HG03354 (cell line): ENCODE data around the gene CHST15.

Source experiments
- ATAC-seq: cut with Tn5 transposase; IDR thresholded peaks from one replicate; pipeline ENCODE4 v1.9.1; 2021; ENCODE audit warnings: mild to moderate bottlenecking; ENCODE audit not compliant: unreplicated experiment, poor library complexity, severe bottlenecking

CHST15 gene, protein sequence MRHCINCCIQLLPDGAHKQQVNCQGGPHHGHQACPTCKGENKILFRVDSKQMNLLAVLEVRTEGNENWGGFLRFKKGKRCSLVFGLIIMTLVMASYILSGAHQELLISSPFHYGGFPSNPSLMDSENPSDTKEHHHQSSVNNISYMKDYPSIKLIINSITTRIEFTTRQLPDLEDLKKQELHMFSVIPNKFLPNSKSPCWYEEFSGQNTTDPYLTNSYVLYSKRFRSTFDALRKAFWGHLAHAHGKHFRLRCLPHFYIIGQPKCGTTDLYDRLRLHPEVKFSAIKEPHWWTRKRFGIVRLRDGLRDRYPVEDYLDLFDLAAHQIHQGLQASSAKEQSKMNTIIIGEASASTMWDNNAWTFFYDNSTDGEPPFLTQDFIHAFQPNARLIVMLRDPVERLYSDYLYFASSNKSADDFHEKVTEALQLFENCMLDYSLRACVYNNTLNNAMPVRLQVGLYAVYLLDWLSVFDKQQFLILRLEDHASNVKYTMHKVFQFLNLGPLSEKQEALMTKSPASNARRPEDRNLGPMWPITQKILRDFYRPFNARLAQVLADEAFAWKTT

GRCh38 chr10:124092860-124093773, at the start of gene CHST15:
Gene CHST15, minus strand, starts transcription at chr10:124093598. Its CDS starts 47,386 bp downstream, at chr10:124046212.
- ATAC-seq: no peak

GRCh38 chr10:124142960-124143359, 49.6 kb upstream of the CHST15 start:
- ATAC-seq: no peak

DNA sequence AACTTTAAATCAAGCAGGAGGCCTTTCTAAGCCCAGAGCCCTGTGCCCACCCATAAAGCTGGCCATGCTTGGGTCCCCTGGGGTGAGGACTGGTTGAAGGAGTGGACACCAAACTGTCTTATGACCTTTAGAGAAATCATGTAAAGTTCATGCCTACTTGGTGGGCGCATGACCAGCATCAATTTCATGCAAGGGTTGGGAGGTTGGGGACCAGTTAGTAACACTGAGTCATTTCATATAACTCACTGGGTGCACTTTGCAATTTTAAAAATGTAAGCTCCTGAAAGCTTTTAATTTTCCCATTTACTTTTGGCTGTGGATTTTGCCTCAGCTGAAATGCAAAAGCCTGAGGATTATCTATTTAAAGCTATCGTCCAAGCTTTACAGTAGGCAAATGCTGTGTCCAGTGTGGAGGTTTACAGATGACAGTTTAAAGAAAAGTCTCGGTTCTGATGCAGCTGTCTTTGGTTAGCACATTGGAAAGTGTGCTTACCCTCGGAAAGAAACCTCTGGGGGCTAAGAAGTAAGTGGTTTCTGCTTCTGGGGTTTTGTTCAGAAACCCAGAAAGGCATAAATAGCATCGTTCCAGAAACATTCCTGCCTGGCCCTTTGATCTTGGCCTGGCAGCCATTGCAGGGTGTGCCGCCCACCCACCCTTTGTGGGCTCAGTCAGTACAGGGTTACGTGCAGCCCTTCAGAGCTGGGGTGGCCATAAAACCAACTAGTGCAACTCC, 48.8 kb upstream of the CHST15 start:
- ATAC-seq: no peak

DNA sequence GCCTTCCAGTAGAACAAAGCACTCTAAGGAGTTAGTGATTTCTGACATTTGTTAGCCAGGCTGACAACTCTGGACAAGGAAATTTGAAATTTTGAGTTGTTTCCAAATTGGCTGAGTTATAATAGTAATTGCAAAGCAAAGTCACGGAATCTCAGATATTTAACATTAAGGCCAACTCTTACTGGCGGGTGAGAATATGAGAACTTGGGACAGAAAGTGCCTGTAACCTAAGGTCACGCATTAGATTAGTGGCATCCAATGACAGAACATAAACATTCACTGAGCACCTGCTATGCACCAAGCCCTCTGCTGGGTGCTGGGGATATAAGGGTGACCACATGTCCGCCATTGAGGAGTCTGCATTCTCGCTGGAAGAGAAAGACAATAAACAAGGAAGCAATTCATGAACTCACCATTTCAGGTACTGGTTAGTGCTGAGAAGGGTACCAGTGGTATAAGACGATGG, 45.5 kb upstream of the CHST15 start:
- no peak for ATAC-seq

DNA sequence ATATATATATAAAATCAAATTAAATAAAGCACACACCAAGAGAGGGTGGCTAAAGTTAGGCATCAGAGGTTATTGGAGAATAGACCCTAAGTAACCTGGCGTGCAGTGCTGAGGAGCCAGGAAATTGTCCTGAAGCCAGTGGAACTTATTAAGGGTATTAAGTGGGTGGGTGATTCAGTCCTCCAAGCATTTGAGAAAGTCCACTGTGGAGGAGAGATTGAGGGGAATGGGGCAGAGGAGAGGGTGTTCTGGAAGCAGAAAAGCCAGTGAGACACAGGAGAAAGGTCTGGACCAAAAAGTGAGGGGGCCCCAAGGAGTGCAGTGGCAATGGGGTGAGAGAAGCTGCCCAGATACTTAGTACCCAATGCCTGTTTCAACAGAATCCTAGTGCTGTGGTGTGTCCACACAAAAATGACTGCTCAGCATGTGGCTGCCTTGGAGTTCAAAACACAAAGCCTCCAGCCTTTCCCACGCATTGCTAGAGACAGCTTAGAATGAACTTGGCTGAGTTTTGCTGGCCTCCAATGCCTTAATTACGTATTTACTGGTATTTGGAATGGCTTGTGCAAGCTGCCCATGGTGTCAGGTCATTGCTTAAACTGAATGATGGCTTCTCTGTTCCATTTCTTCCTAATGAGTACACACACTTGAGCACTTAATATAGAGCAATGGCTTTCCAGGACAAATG, 44.9 kb upstream of the CHST15 start:
- no peak for ATAC-seq

GRCh38 chr10:124134251-124134893, 41.0 kb upstream of the CHST15 start:
- ATAC-seq: no peak

DNA sequence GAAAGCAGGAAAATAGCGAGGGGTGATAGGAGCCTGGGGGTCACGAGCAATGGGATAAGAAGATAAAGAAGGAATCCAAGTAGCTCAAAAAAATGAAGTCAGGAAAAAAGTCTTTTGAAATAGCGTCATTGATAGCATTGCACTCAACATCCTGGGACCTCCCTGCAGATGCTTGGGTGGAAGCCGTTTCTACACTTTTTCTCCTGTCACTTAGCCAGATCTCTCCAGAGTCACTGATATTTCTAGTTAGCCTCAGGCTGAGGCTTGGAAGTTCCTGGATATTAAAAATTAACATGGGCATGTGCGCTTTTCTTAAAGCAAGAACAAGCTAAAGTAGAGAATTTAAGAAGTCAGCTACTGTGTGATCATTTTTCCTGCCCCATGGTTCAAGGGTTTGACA, 39.5 kb upstream of the CHST15 start:
- ATAC-seq: no peak

DNA sequence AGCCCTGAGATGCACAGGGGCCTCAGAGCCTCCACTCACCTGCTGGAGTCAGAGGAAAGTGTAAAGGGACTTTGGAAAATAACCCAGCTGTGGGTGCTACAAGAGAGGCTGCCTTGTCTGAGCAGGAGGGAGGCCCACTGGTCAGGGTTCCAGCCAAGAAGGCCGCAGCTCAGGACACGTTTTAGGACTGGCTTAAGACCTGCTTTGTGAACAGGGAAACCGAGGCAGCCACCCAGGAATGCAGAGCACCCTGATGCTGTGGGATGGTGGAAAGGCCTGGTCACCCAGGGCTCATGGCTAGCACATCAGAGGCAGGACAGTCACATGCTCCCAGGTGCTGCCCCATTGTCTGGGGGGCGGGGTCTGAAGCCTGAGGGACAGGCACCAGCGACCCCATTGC, 38.9 kb upstream of the CHST15 start:
- no peak for ATAC-seq

GRCh38 chr10:124131172-124131571, 37.8 kb upstream of the CHST15 start:
- ATAC-seq: no peak

- ATAC-seq: no peak
These were observed 37.0 kb upstream of the CHST15 start for GRCh38 chr10:124130198-124130900.

DNA sequence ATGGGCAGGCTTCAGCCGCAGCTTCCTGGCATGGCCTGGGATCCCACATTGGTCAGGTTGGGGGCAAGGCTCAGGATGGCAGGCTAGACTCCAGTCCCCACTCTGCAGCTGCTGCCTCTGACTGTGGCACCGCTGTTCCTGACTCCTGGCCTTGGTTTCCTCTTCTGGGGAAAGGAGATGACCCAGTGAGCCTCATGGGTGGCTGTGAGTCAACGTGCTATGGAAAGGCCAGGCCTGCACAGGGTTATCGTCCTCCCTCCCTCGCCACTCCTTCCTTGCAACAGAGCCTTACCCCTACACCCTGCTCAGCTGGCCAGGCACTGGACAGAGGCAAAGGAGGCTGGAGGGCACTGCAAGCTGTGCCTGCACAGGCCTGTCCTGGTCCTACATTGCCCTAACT, 36.1 kb upstream of the CHST15 start:
- ATAC-seq: no peak

DNA sequence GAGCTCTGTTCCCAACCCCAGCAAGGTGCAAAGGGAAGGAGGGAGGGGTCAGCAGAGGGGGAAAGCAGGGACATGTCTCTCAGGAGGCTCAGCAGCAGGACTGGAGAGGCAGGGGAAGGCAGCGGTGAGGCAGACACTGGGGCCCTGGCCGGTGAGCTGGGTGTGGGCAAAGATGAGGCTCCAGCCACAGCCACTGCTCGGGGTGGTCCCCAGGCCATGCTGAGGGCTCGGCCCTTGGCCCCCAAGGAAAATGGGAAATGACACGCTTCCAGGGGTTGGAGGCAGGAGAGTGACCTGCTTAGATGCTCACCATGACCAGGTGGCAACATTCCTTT, 35.4 kb upstream of the CHST15 start:
- no peak for ATAC-seq

DNA sequence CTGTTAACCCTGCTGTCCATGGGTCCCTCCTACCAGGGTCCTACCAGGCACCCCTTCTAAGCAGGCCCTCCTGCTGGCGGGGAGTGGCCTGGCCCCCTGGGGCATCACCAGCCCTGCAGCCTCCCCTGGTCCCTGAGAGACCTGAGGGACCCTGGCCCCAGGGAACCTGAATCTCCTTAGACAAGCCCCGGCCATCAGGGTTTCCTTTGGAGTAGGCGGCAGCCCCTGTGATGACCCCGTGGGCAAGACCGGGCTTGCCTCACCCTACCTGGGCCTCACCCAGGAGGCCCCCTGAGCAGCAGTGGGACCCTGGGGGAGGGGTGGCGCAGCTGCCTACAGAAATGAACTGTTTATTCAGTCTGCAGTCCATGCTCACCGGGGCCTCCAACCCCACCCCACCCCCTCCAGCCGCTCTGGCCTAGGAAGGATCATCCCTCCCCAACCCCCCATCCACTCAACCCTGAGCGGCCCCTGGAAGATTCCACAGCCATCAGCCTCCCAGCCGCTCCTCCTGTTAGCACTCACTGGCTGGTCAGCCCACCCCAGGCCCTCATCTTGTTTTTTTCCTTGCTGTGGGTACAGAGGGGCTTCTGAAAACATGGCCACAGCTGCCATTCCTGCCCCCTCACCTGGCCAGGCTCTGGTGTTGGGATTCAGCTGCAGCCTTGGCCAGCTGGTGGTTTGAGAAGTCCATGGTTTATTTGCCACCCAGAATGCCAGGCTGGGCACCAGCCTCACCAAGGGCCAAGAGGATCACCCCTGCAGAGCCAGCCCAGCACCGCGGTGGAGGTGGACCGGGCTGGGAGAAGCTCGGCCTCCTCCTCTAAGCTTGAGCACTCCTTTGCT, 34.8 kb upstream of the CHST15 start:
- ATAC-seq: no peak

DNA sequence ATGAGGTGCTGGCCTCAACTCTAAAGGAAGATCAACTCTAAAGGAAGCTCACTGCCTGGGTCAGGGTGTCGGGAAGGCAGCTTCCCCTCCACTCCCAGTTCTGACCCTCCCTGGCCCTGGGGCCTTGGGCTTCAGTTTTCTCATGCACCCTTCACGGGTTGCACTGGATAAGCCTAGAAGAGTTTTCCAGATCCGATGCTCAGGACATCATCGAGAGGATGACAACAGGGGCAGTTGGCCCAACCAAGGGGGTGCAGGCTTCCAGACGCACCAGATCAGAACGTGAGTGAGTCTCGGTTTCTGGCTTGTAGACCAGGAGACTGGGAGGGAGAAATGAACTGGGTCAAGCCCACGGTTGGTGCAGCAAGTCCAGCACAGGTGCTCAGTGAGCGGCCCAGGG, 34.2 kb upstream of the CHST15 start:
- ATAC-seq: no peak

DNA sequence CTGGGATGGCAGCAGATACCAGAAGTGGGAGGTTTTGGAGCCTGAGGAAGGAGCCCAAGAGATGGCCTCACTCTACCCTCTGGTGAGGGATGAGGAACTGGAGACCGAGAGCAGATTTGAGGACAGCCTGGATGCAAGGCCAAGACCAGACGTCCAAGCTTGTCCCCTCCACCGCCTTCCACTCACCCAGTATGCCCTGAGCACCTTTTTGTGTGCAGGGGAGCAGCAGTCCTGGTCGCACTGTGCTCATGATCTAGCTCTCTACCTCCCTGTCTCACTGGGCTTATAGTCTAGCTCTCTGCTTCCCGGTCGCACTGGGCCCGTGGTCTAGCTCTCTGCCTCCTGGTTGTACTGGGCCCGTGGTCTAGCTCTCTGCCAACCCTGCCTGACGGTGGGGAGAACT, 33.6 kb upstream of the CHST15 start:
- no peak for ATAC-seq

DNA sequence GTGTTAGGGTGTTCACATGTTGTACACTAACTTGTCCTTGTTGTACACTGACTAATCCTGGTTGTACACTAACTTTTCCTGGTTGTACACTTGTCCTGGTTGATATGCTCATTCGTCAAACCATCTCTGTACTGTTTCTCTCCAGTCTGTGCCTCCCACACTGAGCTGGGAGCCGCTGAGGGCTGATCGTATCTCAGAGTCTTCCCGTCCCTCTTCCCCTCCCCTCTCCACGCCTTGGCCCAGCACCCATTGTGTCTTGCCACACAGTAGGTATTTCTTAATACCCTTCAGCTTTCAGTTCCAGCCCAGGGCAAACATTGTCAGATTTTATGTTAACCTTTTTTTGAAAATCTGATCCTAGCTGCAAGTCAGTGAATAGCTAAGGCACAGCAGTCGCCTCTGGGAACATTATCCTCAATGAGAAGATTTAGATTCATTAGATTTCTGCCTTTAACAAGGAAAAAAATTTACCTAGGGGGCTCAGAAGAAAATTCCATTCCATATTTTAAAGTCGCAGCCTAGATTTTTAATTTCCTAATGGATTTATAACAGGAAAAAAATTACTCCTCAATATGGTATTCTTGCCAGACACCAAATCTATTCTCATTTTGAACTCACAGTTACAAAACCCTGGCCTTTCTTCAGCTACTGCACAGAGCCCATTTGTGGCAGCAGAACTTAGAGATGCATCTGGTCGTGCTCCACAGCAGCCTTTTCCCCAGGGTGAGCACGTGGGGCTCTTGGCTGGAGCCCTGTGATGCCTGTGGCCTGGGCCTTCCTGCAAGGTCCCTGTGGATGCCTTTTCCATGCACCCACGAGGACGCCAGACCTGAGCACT, 33.0 kb upstream of the CHST15 start:
- no peak for ATAC-seq
